Lower lobe of right lung (tissue), 2 donors: ENCODE measurements around the gene TPPP. TPM values are rescaled to one million over a fixed set of nuclear protein-coding genes. Genes with fewer than 3 reads are reported as not detected.
"Not testable (repeated sequence)": the region's sequence is repeated elsewhere in the genome, so short reads cannot be mapped to it uniquely, and the experiment has no call there.

Experiments used
- ATAC-seq, 2 donors: fragments of 200-7000 bp; cut with Tn5 transposase; one replicate each; pipeline ENCODE4 v1.9.1; 2020 to 2022; ENCODE audit warnings: mild to moderate bottlenecking in 2 of 2, moderate library complexity in 2 of 2
- DNase-seq: peaks from one replicate; pipeline ENCODE4 v3.0.0-alpha.2; 2020
- H3K27ac ChIP-seq: fragments of 200-600 bp; one replicate; pipeline ENCODE4 v1.8.0; 2022
- H3K27me3 ChIP-seq: fragments of 200-600 bp; one replicate; pipeline ENCODE4 v1.8.0; 2022; ENCODE audit warnings: low read depth
- H3K36me3 ChIP-seq: fragments of 200-600 bp; one replicate; pipeline ENCODE4 v1.8.0; 2022; ENCODE audit warnings: mild to moderate bottlenecking
- H3K4me1 ChIP-seq: fragments of 200-600 bp; one replicate; pipeline ENCODE4 v1.8.0; 2022
- H3K4me3 ChIP-seq: fragments of 200-600 bp; one replicate; pipeline ENCODE4 v1.8.0; 2022; ENCODE audit warnings: mild to moderate bottlenecking
- H3K9me3 ChIP-seq: fragments of 200-600 bp; one replicate; pipeline ENCODE4 v1.8.0; 2022
- intact Hi-C: fragments of 100-400 bp; cut with DNase I; formaldehyde crosslinking; loops from one replicate; pipeline ENCODE4 v1.11.0; 2022
- total RNA-seq: library from RNA; stranded (reverse); fragmentation: NEBNext Ultra II Directional; extraction: Animal tissue kit (Norgen Biotek cat#: 25700); gene quantifications from one replicate; pipeline ENCODE4 v1.2.1, GENCODE V29; 2021
- TF ChIP-seq, protein P1 (sequence below): fragments of 200-600 bp; IDR thresholded peaks from one replicate; pipeline ENCODE4 v1.8.0; 2022; ENCODE audit warnings: antibody characterized with exemption, mild to moderate bottlenecking
- donor health status: DM: no; HTN: yes; CAD: no; lungs with severe emphysema.

TPPP gene
- total RNA-seq, 1 donor from 2014 or later, result 16.2 TPM

- Histone ChIP-seq H3K27me3 (no peaks in the 10 kb centered on the region), H3K4me1 (no peaks in the 10 kb centered on the region), H3K27ac (no peak overlapping the region), H3K4me3 (peak overlapping the region; percentile 62), H3K9me3 (no peaks in the 10 kb centered on the region), H3K36me3 (no peaks in the 10 kb centered on the region)
- DNase-seq (no peak), ATAC-seq (no peak)
- intact Hi-C loops, result no loop called here
- TF ChIP-seq, protein P1, sequence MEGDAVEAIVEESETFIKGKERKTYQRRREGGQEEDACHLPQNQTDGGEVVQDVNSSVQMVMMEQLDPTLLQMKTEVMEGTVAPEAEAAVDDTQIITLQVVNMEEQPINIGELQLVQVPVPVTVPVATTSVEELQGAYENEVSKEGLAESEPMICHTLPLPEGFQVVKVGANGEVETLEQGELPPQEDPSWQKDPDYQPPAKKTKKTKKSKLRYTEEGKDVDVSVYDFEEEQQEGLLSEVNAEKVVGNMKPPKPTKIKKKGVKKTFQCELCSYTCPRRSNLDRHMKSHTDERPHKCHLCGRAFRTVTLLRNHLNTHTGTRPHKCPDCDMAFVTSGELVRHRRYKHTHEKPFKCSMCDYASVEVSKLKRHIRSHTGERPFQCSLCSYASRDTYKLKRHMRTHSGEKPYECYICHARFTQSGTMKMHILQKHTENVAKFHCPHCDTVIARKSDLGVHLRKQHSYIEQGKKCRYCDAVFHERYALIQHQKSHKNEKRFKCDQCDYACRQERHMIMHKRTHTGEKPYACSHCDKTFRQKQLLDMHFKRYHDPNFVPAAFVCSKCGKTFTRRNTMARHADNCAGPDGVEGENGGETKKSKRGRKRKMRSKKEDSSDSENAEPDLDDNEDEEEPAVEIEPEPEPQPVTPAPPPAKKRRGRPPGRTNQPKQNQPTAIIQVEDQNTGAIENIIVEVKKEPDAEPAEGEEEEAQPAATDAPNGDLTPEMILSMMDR, result no peak
These were observed 1.2 kb downstream of the TPPP start for GRCh38 chr5:691817-692528.

- H3K4me3 ChIP-seq, H3K36me3 ChIP-seq, H3K9me3 ChIP-seq, H3K27ac ChIP-seq, intact Hi-C loops, H3K27me3 ChIP-seq, H3K4me1 ChIP-seq: not testable (repeated sequence)
- ATAC-seq (peak; percentile 29 to 56), DNase-seq (peak; percentile 56)
These were observed 2.1 kb downstream of the TPPP start for GRCh38 chr5:691049-691448.

- H3K9me3 ChIP-seq, H3K36me3 ChIP-seq, H3K27ac ChIP-seq, H3K4me3 ChIP-seq, ATAC-seq, intact Hi-C loops, H3K4me1 ChIP-seq, DNase-seq, H3K27me3 ChIP-seq: not testable (repeated sequence)
These were observed 2.9 kb downstream of the TPPP start for GRCh38 chr5:690293-690692.

GRCh38 chr5:688348-689010, 4.7 kb downstream of the TPPP start:
- H3K9me3 ChIP-seq, H3K27me3 ChIP-seq, H3K4me1 ChIP-seq, intact Hi-C loops, H3K27ac ChIP-seq, DNase-seq, H3K4me3 ChIP-seq, H3K36me3 ChIP-seq, ATAC-seq: not testable (repeated sequence)

GRCh38 chr5:686936-687335, 6.2 kb downstream of the TPPP start:
- H3K27me3 ChIP-seq, ATAC-seq, H3K9me3 ChIP-seq, H3K27ac ChIP-seq, DNase-seq, H3K4me3 ChIP-seq, intact Hi-C loops, H3K36me3 ChIP-seq, H3K4me1 ChIP-seq: not testable (repeated sequence)

GRCh38 chr5:686172-686523, 7.0 kb downstream of the TPPP start:
- intact Hi-C loops, DNase-seq, H3K36me3 ChIP-seq, H3K9me3 ChIP-seq, H3K27ac ChIP-seq, H3K4me1 ChIP-seq, ATAC-seq, H3K27me3 ChIP-seq, H3K4me3 ChIP-seq: not testable (repeated sequence)

DNA sequence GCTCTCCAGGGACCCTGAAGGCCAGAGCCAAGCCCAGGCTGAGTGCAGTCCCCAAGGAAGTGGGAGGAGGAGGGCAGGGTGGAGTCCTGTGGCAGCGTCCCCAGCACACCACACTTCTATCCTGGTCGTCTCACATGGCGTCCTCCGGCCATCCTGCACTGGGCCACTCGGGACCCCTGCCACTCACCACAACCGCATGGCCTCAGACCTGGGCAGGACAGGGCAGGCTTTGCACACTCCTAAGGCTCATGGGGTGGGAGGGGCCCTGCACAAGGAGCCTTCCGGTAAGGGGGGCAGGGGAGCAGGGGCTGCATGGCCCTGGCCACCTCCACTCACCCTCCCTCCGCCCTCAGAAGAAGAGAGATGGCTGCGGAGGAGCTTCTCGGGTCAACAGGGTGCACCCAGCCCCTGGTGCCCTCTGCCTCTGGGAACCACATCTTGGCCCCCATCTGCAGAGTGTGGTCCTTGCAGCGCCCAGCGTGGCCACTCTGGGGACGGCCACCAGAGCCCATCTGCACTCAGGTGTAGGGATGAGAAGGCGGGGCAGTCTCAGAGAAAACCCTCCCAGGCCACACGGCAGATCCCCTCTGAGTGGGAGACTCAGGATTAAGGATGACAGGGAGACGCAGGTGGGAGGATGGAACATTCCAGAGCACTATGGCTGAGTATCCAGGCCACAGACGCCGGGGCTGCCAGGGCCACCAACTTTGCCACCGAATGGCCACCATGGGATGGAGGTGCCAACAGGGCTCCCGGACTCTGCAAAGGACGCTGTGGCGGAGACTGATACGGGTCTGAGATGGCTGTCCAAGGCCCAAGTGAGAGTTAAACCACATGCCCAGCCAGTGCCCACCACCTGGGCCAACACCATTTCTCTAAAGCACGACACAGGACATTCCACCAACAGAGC, 7.6 kb downstream of the TPPP start:
- intact Hi-C loops, result no loop called here
- TF ChIP-seq, protein P1, result no peak
- Histone ChIP-seq H3K36me3 (no peaks in the 10 kb centered on the region), H3K27ac (no peak overlapping the region), H3K4me1 (no peaks in the 10 kb centered on the region), H3K4me3 (no peak overlapping the region), H3K9me3 (no peaks in the 10 kb centered on the region), H3K27me3 (no peaks in the 10 kb centered on the region)
- ATAC-seq (no peak), DNase-seq (no peak)
